GM18870 (cell line): ENCODE data around the gene VPS8.
"Not testable (repeated sequence)": the region's sequence is repeated elsewhere in the genome, so short reads cannot be mapped to it uniquely, and the experiment has no call there.

Source experiments
- ATAC-seq: cut with Tn5 transposase; IDR thresholded peaks from one replicate; pipeline ENCODE4 v1.9.1; 2021; ENCODE audit warnings: moderate library complexity; ENCODE audit not compliant: unreplicated experiment

VPS8 gene

DNA sequence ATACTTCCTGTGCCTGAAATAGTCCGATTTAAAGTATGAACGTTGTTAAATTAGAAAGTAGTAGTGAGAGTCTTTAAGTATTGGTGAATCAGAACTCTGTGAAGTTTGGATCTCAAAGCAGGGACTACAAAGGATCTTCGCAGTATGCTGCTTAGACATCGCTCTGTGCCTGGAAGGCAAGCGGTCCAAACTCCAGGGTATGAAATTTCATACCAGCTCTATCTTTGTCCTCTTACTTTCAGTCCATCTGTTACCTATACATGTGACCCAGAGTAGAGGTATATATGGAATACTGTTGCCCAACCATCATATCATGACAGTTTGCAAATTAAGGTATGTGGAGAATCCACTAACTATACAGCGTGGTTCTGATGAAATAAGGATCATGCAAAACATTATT, 34.5 kb downstream of the VPS8 start:
- no peak for ATAC-seq

DNA sequence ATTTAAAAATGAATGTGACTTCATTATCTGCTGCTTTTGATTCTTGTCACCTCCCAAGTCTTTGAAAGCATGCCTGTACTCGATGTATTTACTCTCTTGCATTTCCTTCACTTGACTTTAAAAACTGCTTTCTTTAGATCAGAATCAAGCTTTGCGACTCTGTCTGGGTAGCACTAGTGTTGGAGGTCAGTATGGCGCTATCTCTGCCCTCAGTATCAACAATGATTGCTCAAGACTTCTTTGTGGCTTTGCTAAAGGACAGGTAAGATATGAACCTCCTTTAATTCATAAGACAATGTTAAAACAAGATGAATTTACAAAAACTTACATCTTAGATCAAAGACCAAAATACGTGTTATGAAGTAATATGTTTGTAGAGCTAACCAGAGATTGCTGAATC, 37.0 kb downstream of the VPS8 start:
- no peak for ATAC-seq

DNA sequence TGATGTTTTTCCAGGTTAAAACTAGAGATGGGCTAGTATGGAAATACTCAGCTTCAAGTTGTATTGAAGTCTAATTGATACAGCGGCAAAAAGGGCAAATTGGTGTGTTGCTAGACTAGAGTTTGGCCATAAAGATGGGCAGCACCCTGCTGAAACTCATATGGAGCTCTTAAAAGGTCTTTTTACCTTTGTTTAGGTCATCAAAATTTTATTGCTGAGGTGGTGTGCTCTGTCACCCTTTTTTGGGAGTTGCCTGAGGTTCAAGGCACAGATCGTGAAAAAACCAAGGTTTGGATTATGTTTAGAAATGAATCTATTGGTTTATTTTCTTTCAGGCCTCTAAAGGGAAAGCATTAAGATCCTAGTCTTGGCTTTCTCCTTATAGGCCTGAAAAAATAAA, 38.2 kb downstream of the VPS8 start:
- ATAC-seq: no peak

DNA sequence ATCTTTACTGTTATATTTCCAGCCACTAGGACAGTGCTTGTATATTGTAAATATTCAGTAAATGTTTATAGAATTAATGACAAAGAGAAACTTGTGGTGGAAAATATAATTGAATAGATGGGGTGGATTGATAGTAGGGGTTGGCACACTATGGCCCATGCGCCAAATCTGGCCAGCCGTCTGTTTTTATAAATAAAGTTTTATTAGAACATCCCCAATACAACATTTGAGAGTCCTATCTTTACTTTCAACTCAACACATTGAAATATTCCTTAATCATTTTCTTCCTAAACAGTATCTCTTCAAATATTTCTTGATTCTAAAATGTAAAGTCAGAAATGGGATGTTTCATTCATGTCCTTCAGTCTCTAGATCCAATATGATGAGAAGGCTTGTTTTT, 45.1 kb downstream of the VPS8 start:
- no peak for ATAC-seq

DNA sequence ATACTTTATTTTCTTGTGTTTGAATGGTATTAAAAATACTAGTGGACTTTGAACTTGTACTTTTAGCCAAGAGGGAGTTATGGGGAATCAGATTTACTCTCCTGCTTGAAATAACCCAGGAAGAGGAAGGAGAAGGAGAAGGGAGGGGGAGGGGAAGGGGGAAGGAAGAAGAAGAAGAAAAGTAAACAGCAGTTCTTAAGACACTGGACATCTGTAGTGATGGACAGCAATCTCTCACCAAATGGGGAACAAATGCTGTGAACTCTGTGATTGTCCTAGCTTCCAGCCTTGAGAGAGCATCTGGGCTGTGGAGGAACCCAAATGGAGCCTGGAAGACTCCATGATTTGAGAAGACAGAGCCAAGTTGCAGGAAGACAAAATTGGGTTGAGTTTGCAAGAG, 52.0 kb downstream of the VPS8 start:
- no peak for ATAC-seq

DNA sequence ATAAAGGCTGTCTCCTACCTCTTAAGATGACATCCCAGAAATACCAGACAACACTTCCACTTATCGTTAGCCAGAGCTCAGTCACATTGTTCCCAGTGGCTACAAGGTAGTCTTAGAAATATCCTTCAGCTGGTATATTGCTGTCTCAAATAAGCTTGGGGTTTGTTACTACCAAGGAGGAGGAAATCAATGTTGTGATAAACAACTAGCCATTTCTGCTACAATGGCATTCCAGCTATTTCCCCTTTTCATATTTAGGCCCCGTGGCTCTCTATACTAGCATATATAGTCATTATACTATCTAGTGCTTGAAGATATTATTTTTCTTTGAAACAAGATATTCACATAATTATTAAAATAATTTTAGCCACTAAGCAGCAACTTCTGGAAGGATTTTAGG, 56.5 kb downstream of the VPS8 start:
- ATAC-seq: no peak

DNA sequence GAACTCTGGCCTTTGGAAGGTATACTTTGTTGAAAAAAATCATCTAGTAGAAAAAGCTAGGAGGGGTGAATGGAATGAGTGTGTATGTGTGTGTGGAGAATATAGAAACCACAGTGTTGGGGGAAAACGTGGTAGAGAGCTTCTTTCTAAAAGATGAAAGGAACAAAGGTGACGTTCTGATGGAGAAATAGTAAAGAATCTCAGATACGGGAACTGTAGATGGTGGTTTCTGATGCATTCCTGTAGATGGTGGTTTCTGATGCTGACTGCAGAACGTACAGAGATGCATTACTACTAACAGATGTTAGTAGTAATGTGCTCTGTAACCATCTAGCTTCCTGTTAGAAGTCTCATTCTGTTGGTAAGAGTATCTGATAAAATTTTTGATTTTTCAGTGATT, 60.2 kb downstream of the VPS8 start:
- ATAC-seq: no peak

DNA sequence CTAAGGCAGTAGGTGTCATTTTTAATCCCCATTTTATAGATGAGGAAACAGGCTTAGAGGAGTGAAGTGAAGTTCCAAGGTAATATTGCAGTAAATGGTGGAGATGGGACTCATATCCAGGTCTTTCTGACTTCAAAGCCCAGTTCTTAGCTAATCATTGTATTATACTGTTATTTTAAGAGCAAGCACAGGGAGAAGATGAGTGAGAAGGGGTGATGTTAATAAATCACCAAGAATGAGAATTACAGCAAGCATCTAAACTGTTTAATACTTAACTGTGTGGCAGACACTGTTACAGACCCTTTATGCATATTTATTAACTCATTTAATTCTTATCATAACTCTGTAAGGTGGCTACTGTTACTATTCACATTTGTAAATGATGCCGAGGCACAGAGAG, 61.2 kb downstream of the VPS8 start:
- no peak for ATAC-seq

DNA sequence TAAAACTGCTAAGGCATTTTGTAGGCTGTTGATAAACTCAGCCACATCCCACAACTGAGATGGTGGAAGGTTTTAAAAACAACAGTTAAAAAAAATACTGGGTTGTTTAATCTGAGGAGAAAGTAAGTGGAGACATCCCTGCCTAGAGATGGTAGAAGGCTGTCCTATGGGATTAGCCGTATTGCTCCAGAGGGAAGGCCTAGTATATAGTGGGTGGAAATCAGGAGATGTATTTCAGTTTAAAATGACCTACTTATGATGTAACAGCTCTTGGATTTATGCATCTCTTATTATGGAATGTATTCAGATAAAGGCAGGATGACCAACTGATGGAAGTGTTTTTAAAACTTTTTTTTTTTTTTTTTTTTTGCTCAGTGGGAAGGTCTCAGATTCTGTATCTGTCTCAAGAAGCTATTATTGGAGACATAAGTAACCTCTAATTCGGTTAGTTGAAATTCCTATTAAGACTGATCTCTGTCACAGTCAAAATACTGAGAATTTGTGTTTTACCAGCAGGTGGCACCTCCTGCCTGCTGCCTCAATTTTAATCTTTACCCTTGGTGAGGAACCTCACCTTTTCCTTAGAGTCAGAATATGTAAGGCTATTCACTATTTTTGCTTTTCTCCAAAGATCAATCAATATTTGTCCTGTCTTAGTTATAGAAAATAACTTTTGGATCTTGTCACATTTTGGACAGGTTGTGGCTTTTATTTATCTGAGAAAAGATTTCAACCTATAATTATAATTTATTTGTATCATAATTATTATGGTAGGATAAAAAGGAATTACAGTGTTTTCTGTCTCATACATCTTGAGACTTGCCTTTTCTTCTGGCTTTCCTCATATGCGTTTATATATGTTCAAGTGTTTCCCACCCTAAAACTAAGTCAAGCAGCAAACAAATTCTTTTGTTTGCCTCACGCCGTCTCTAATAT, 63.0 kb downstream of the VPS8 start:
- no peak for ATAC-seq

DNA sequence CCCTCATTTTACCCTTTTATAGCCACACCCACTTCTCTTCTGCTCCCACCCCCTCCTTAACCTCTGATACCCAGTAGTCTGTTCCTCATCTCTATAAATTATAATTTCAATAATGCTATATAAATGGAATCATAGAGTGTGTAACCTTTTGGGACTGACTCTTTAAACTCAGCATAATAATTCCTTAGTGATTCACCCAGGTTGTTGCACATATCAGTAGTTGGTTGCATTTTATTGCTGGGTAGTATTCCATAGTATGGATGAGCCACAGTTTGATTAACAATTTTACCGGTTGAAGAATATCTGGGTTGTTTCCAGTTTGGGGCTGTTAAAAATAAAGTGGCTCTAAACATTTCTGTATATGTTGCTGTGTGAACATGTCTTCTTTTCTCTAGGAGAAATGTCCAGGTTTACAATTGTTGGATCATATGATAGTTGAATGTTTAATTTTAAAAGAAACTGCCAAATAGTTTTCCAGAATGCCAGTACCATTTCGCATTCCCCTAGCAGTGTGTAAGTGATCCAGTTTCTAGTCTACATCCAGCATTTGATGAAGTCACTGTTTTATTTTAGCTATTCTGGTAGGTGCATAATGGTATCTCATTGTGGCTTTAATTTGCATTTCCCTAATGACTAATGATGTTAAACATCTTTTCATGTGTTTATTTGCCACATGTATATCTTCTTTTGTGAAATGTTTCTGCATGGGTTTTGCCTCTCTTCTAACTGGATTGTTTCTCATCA, 68.5 kb downstream of the VPS8 start:
- ATAC-seq: no peak

DNA sequence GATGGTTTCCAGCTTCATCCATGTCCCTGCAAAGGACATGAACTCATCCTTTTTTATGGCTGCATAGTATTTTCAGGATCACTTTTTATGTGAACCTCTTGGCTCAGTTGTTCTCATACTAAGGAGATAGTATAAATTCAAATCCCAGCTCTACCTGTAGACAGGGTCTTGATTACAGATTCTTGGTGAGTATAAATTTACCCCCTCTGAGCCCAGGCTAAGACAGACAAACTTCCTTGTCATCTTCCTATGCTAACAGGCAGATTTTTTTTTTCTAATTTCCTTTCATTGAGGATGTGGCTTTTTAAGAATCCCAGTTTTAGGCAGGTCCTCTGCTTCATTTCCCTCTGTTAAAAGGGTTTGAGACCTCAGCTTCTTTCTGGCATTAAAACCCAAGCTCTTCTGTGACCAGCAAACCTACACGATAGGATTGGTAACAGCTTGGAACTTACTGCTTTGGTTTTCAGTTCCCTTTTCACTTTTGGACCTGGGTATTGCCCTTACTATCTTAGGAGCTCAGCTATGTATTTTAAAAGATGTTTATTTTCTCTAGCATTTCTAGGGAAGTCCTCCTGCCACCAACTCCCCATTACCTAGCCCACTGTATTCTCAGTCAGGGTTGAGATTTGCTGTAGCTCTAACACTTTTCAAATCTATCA, 72.5 kb downstream of the VPS8 start:
- peak; percentile 86 for ATAC-seq

DNA sequence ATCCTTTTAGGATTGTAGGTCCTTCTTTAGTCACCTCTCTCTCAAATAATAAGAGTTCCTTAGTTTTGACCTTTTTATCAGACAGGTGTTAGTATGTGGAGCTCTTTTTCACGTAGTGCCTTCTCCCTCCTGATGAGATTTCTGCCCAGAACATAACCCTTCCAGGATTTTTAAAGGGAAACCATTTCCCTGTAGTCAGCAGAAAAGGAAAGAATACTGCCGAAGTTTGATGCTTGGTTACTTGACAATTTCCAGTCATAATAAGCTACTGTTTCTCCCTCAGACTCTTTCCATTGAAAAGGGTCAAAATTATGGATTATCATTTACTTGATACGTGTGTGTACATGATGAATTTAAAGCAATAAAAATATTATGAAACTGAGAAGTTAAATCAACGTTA, 73.1 kb downstream of the VPS8 start:
- ATAC-seq: no peak

DNA sequence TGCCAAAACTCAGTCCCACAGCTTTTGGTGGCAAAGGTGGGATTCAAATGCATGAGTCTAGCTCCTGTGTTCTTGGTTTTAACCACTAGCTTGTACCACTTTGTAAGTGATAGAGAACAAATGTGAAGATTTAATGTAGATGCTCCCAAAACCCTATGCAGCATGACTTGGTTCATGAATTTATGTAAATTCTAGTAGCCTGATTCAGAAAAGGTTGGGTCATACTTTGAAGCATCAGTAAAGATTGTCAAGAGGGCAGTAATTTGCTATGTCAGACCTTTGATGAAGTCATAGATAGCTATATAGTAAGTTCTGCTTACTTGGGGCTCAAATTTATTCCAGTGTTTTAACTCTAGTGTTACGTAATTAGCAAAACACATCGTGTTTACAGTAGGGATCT, 75.6 kb downstream of the VPS8 start:
- no peak for ATAC-seq

DNA sequence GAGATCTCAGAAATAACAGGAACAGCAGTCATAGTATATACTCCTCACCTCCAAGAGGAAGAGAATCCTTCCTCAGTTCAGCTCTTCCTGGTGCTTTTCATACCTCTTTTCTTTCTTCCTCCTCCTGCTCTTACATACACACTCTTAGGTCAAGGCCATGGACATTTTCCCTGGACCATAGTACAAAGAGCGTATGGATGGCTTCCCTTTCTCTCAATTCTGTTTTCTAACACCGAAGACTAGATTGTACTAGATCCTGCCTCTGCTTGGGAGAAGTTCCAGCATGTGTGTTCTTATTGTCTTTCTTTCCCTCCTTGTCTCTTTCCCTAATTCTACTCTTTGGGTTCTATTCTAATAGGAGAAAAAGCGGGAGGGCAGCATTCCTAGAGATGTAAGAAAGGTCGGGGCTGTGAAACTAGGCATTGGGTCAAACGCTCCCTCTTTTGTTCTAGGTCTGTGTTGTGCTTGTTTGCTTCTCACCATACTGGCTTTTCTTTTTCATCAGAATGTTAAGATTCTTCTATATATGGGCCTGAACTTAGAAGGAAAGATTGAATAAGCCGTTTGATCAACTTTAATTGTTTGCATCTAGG, 77.4 kb downstream of the VPS8 start:
- no peak for ATAC-seq

DNA sequence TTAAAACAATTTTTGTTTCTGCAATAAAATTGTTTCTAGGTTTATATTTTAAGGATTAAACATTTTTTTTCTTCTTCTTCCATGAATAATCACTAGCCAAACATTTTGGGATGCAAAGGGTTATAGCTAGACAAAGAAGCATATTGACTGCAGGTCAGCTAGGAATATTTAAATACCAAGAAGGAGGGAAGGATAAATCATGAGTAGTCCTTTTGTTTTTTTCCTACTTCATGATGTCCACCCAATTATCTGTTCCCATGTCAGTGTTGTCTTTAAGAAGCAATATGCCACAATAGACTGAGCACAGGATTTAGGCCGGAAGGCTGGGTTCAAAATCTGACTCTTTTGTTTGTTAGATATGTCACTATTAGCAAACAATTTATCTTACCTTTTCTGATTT, 82.1 kb downstream of the VPS8 start:
- ATAC-seq: no peak

DNA sequence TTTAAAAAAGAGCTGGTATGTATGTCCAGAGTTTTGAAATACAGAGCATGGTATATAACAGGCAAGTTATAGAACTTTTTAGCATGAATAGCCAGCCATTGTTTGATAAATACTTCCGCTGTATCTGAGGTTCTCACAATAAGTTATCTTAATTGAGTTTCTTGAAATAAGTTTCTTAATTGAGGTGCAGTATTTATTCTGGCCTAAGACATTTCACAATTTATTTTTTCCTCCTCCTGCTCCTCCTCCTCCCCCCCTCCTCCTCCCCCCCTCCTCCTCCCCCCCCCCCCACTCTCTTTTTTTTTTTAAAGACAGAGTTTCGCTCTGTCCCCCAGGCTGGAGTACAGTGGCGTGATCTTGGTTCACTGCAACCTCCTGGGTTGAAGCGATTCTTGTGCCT, 83.4 kb downstream of the VPS8 start:
- no peak for ATAC-seq

DNA sequence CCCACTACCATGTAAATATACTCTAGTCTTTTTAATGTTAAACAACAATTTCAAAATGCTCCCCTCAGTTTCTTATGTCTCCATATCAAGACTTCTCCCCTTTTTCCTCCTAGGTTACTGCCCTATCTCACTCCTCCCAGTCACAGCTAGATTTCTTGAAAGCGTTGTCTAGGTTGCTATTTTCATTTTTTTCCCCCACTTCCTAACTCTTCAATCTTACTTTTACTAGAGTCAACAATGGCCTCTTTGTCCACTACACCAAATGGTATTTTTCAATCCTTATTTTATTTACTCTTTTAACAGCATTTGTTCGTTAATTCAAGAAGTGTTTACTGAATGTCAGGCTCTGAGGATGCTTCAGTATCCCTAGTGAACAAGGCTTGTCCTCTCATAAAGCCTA, 84.4 kb downstream of the VPS8 start:
- ATAC-seq: no peak

DNA sequence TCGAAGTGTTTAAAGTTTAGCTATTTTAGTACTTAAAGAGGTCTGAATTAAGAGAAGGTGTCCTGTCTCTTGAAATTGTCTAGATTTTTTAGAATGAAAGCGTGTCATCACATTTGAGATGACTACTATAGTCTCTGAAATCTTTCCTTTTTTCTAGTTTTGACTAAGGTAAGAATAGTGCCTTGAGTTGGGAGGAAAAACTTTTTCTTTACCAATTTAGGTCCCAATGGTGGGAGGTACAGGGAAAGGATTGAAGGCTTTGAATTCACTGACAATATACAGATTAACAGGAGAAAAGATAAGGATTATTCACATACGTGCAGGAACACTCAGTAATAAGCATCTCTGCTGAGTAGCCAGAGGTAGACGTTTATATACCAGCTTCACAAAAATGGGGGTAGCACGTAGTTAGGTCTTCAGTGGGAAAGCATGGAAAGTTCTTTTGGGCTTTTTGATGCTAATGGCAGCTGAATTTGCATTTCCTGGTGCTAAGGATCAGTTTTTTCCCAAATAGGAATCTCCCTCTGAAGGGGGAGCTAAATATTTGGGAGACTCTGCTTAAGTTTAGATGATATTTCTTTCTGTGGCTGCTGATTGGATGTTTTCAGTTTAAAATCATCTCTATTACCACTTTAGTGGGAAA, 88.1 kb downstream of the VPS8 start:
- no peak for ATAC-seq

DNA sequence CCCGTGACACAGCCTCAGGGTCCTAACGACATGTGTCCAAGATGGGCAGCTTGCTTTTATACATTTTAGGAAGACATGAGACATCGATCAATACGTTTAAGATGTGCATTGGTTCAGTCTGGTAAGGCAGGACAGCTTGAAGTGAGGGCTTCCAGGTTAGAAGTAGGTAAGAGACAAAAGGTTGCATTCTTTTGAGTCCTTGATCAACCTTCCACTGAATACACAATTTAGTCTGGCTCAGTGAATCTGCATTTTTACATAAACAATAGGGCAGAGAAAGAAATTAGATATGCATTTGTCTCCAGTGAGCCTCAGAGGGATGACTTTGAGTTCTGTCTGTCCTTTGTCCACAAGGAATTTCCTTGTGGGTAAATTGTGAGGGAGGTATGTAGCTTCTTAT, 95.1 kb downstream of the VPS8 start:
- not testable (repeated sequence) for ATAC-seq

DNA sequence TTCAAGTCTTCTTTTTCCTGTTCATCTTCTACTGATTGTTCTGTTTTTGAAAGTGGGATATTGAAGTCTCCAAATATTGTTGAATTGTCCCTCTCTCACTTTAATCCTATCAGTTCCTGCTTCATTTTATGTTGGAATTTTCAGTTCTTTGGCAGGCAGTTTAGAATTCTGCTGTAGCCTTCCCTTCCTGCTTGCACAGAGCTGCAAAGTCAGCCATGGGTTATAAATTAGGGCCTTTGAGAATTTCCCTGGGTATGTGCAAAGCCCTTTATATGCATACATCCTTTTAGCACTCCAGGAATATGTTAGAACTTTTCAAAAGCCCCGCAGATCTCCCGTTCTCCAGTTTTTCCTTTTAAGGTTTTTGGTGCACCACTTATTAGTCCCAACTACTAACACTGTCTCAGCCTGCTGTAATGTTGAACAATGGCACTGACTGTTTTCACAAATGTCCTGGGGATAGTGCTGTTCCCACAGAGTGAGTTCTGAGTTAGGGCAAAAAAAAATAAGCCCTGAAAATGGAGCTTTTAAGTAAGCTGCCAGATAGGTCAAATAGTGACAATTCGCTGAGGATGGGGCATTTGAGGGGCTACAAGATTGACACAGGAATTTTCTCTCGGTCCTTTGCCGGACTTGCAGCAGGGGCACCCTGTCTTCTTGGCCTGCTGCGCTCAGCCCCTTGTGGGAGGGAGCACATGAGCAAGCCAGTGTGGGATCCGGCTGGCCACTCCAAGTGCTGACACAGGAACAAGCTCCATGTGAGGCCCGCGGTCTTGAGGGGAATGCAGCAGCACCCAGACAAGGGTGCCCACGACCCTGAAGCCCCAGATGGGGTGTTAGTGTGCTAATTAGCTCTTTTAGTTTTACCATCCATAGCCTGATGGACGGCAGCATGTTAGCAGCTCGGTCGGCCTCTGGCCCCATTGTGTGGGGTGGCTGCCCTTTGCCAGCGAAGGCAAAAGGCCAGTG, 96.0 kb downstream of the VPS8 start:
- no peak for ATAC-seq
